Naive thymus-derived CD4-positive, alpha-beta T cell (primary cell): ENCODE measurements around the gene QPCT. TPM values are rescaled to one million over a fixed set of nuclear protein-coding genes. Genes with fewer than 3 reads are reported as not detected.
A peak's percentile ranks its signal among the peaks of the same experiment; 100 is the strongest.

Source experiments
- ATAC-seq: fragments of 150-1000 bp; cut with Tn5 transposase; 2 replicates; pipeline ENCODE4 v1.10.0; 2021; ENCODE audit warnings: mild to moderate bottlenecking, moderate library complexity
- CTCF ChIA-PET: fragments of 350-600 bp; sonication (Branson Sonifier 250); formaldehyde crosslinking; loops from one replicate; lab custom pipeline; 2021; ENCODE audit warnings: antibody characterized with exemption; lab: Charles Lee
- POLR2A ChIA-PET: fragments of 350-600 bp; sonication (Branson Sonifier 250); formaldehyde crosslinking; loops from one replicate; lab custom pipeline; 2021; ENCODE audit warnings: antibody characterized with exemption, inconsistent platforms; lab: Charles Lee
- DNase-seq, 9 donors: peaks; one replicate each; pipeline versions ENCODE4 v3.0.0 to v3.0.0-alpha.2; 2020 to 2022; ENCODE audit warnings: mixed read lengths in 1 of 9
- H3K27ac ChIP-seq: one replicate; pipeline ENCODE4 v1.7.0; 2013; ENCODE audit warnings: mild to moderate bottlenecking, low read depth, low read length, moderate library complexity
- H3K27me3 ChIP-seq, 2 donors: one replicate each; pipeline ENCODE4 v1.7.0; 2013; ENCODE audit warnings: low read length in 2 of 2, mild to moderate bottlenecking in 2 of 2, moderate library complexity in 2 of 2; ENCODE audit not compliant: control insufficient read depth in 2 of 2, insufficient read depth in 2 of 2
- H3K36me3 ChIP-seq, 3 experiments: 1 replicate in 2 of 3; 2 replicates in 1 of 3; pipeline ENCODE4 v1.7.0; 2013; ENCODE audit warnings: low read length in 3 of 3, mild to moderate bottlenecking in 3 of 3, moderate library complexity in 1 of 3; ENCODE audit not compliant: insufficient read depth in 3 of 3, control insufficient read depth in 2 of 3
- H3K4me1 ChIP-seq, 2 donors: one replicate each; pipeline ENCODE4 v1.7.0; 2013; ENCODE audit warnings: low read length in 2 of 2, mild to moderate bottlenecking in 2 of 2, moderate library complexity in 1 of 2; ENCODE audit not compliant: control insufficient read depth in 2 of 2, insufficient read depth in 2 of 2
- H3K4me3 ChIP-seq: 2 replicates; pipeline ENCODE4 v1.7.0; 2013; ENCODE audit warnings: mild to moderate bottlenecking, low read length
- H3K9me3 ChIP-seq, 3 experiments: 1 replicate in 2 of 3; 2 replicates in 1 of 3; pipeline ENCODE4 v1.7.0; 2013; ENCODE audit warnings: low read length in 3 of 3; ENCODE audit not compliant: control insufficient read depth in 2 of 3
- H3K27ac Mint-ChIP-seq, 9 donors: one replicate each; pipeline ENCODE4 v1.8.0; 2020 to 2022; ENCODE audit warnings: mixed read lengths in 9 of 9, mild to moderate bottlenecking in 8 of 9, moderate library complexity in 5 of 9, inconsistent platforms in 2 of 9
- H3K27me3 Mint-ChIP-seq, 5 donors: one replicate each; pipeline ENCODE4 v1.8.0; 2021 to 2022; ENCODE audit warnings: mixed read lengths in 5 of 5, mild to moderate bottlenecking in 1 of 5
- H3K36me3 Mint-ChIP-seq, 5 donors: one replicate each; pipeline ENCODE4 v1.8.0; 2020 to 2022; ENCODE audit warnings: mixed read lengths in 5 of 5, mild to moderate bottlenecking in 3 of 5, inconsistent platforms in 1 of 5
- H3K4me1 Mint-ChIP-seq, 7 donors: one replicate each; pipeline ENCODE4 v1.8.0; 2020 to 2022; ENCODE audit warnings: mixed read lengths in 7 of 7, mild to moderate bottlenecking in 3 of 7, inconsistent platforms in 1 of 7
- H3K4me3 Mint-ChIP-seq, 10 donors: one replicate each; pipeline ENCODE4 v1.8.0; 2020 to 2022; ENCODE audit warnings: mild to moderate bottlenecking in 10 of 10, mixed read lengths in 10 of 10, moderate library complexity in 6 of 10, inconsistent platforms in 2 of 10
- H3K9me3 Mint-ChIP-seq, 11 donors: one replicate each; pipeline ENCODE4 v1.8.0; 2020 to 2022; ENCODE audit warnings: mixed read lengths in 11 of 11, mild to moderate bottlenecking in 4 of 11, inconsistent platforms in 1 of 11, moderate library complexity in 1 of 11
- intact Hi-C, 2 donors: fragments of 100-400 bp; cut with micrococcal nuclease; formaldehyde crosslinking; loops; one replicate each; pipeline ENCODE4 v1.15.1; 2023
- polyA plus RNA-seq, 2 donors: library from polyadenylated mRNA; unstranded; fragments of 300-500 nt; fragmentation: Illumina TruSeq; gene quantifications; one replicate each; pipeline ENCODE4 v1.2.3, GENCODE V29; 2021
- total RNA-seq, 6 experiments: library from RNA in 5 of 6; stranded (reverse) in 5 of 6; gene quantifications; 1 replicate in 5 of 6; 2 replicates in 1 of 6; pipeline ENCODE4 v1.2.3 and lab custom pipeline; 2021 to 2026

Gene QPCT
- total and polyA plus RNA-seq, 7 experiments from 2014 or later, result 0.36 to 15.1 (median 0.70) TPM

GRCh38 chr2:37337620-37338280 lies 6.7 kb upstream of the QPCT start:
- Histone ChIP-seq H3K27me3 (no peaks in the 10 kb centered on the region), H3K36me3 (no peaks in the 10 kb centered on the region), H3K4me3 (no peak overlapping the region), H3K4me1 (no peaks in the 10 kb centered on the region), H3K9me3 (no peaks in the 10 kb centered on the region), H3K27ac (no peak overlapping the region)
- H3K4me3 Mint-ChIP-seq, result no peak overlapping the region
- peaks cover 0 to 73% (median 0%) of the 10 kb centered on the region in 5 donors for H3K27me3 Mint-ChIP-seq
- ATAC-seq (no peak), DNase-seq (no peak)
- H3K9me3 Mint-ChIP-seq, result no peaks in the 10 kb centered on the region
- no peak overlapping the region for H3K27ac Mint-ChIP-seq
- intact Hi-C loops, result no loop called here
- H3K4me1 Mint-ChIP-seq, result peaks cover 0 to 2% (median 0%) of the 10 kb centered on the region in 7 donors
- POLR2A ChIA-PET, result no interaction called here
- H3K36me3 Mint-ChIP-seq, result no peaks in the 10 kb centered on the region
- CTCF ChIA-PET, result no interaction called here

- H3K4me3 ChIP-seq, result no peak overlapping the region
- H3K36me3 ChIP-seq, result no peaks in the 10 kb centered on the region
- no peak overlapping the region for H3K27ac ChIP-seq
- no peak for DNase-seq
- H3K36me3 Mint-ChIP-seq, result no peaks in the 10 kb centered on the region
- ATAC-seq, result no peak
- intact Hi-C loops, result no loop called here
- ChIA-PET POLR2A (interaction anchor here (0.8 kb wide), 1 partner anchor 9 kb away, joined by 3 read pairs; no protein-coding TSS in a partner anchor), CTCF (interaction anchor here (0.6 to 1.1 kb wide), 2 partner anchors 9 to 27 kb away, joined by 3 read pairs; no protein-coding TSS in a partner anchor)
- H3K4me1 ChIP-seq, result no peaks in the 10 kb centered on the region
- H3K27me3 ChIP-seq, result no peaks in the 10 kb centered on the region
- H3K4me3 Mint-ChIP-seq, result no peak overlapping the region
- H3K27ac Mint-ChIP-seq, result no peak overlapping the region
- no peaks in the 10 kb centered on the region for H3K9me3 ChIP-seq
- H3K4me1 Mint-ChIP-seq, result peaks cover 2 to 5% (median 3%) of the 10 kb centered on the region in 7 donors
- H3K9me3 Mint-ChIP-seq, result no peaks in the 10 kb centered on the region
- H3K27me3 Mint-ChIP-seq, result peaks cover 0 to 72% (median 2%) of the 10 kb centered on the region in 5 donors
These were observed 5.5 kb upstream of the QPCT start for GRCh38 chr2:37338933-37339332.

GRCh38 chr2:37340637-37341036 lies 3.8 kb upstream of the QPCT start:
- POLR2A ChIA-PET, result no interaction called here
- no peak overlapping the region for H3K27ac Mint-ChIP-seq

GRCh38 chr2:37342591-37343220 lies 1.7 kb upstream of the QPCT start:
- CTCF ChIA-PET, result no interaction called here
- Histone ChIP-seq H3K27ac (no peak overlapping the region), H3K4me3 (no peak overlapping the region), H3K36me3 (no peaks in the 10 kb centered on the region), H3K4me1 (peaks cover 4 to 6% of the 10 kb centered on the region in 2 donors), H3K27me3 (no peaks in the 10 kb centered on the region), H3K9me3 (no peaks in the 10 kb centered on the region)
- H3K4me1 Mint-ChIP-seq, result peaks cover 4 to 17% (median 10%) of the 10 kb centered on the region in 7 donors
- no peak overlapping the region for H3K27ac Mint-ChIP-seq
- H3K27me3 Mint-ChIP-seq, result peaks cover 0 to 82% (median 6%) of the 10 kb centered on the region in 5 donors
- ATAC-seq, result no peak
- H3K9me3 Mint-ChIP-seq, result no peaks in the 10 kb centered on the region
- no peak overlapping the region for H3K4me3 Mint-ChIP-seq
- DNase-seq, result no peak
- intact Hi-C loops, result loop anchor here in 1 of 2 donors (5.0 kb wide), 1 partner anchor 50 kb away; no protein-coding TSS in a partner anchor
- POLR2A ChIA-PET, result interaction anchor here (0.6 kb wide), 2 partner anchors 64 to 1390 kb away, joined by 3 read pairs; no protein-coding TSS in a partner anchor
- H3K36me3 Mint-ChIP-seq, result no peaks in the 10 kb centered on the region

More at GRCh38 chr2:37340637-37341036, 3.8 kb upstream of the QPCT start:
- Histone ChIP-seq H3K36me3 (no peaks in the 10 kb centered on the region), H3K9me3 (no peaks in the 10 kb centered on the region), H3K4me1 (peaks cover 4 to 6% of the 10 kb centered on the region in 2 donors), H3K27ac (no peak overlapping the region), H3K4me3 (no peak overlapping the region), H3K27me3 (no peaks in the 10 kb centered on the region)
- no peak for DNase-seq
- CTCF ChIA-PET, result interaction anchor here (0.7 to 1.0 kb wide), 2 partner anchors 10 to 55 kb away, joined by 4 read pairs; no protein-coding TSS in a partner anchor
- Mint-ChIP-seq H3K4me1 (peaks cover 4 to 15% (median 10%) of the 10 kb centered on the region in 7 donors), H3K27me3 (peaks cover 0 to 77% (median 0%) of the 10 kb centered on the region in 5 donors), H3K9me3 (no peaks in the 10 kb centered on the region), H3K36me3 (no peaks in the 10 kb centered on the region), H3K4me3 (no peak overlapping the region)
- intact Hi-C loops, result loop anchor here in 1 of 2 donors (5.0 kb wide), 1 partner anchor 52 kb away; no protein-coding TSS in a partner anchor
- no peak for ATAC-seq

- CTCF ChIA-PET, result no interaction called here
These were observed 644 bp upstream of the QPCT start for GRCh38 chr2:37343537-37344434.

GRCh38 chr2:37348155-37348554 lies 3.7 kb downstream of the QPCT start:
- Mint-ChIP-seq H3K27ac (no peak overlapping the region), H3K27me3 (peaks cover 9 to 70% (median 22%) of the 10 kb centered on the region in 5 donors), H3K4me1 (peaks cover 4 to 17% (median 10%) of the 10 kb centered on the region in 7 donors), H3K36me3 (peaks cover 0 to 3% (median 0%) of the 10 kb centered on the region in 5 donors), H3K4me3 (no peak overlapping the region), H3K9me3 (no peaks in the 10 kb centered on the region)
- Histone ChIP-seq H3K27me3 (no peaks in the 10 kb centered on the region), H3K4me1 (peaks cover 4 to 6% of the 10 kb centered on the region in 2 donors), H3K9me3 (no peaks in the 10 kb centered on the region), H3K27ac (no peak overlapping the region), H3K4me3 (no peak overlapping the region), H3K36me3 (no peaks in the 10 kb centered on the region)
- no peak for ATAC-seq
- intact Hi-C loops, result no loop called here
- DNase-seq, result no peak
- ChIA-PET POLR2A (no interaction called here), CTCF (no interaction called here)

More at GRCh38 chr2:37343537-37344434, 644 bp upstream of the QPCT start:
- Histone ChIP-seq H3K27me3 (no peaks in the 10 kb centered on the region), H3K4me3 (no peak overlapping the region), H3K9me3 (no peaks in the 10 kb centered on the region), H3K36me3 (no peaks in the 10 kb centered on the region), H3K4me1 (peaks cover 4 to 6% of the 10 kb centered on the region in 2 donors), H3K27ac (no peak overlapping the region)
- Mint-ChIP-seq H3K4me3 (peak overlapping the region; percentile 78 to 89 (median 86)), H3K9me3 (no peaks in the 10 kb centered on the region), H3K27me3 (peaks cover 0 to 83% (median 11%) of the 10 kb centered on the region in 5 donors), H3K27ac (peak overlapping the region in 5 of 9 donors; percentile 9 to 68 (median 51)), H3K36me3 (no peaks in the 10 kb centered on the region), H3K4me1 (peaks cover 4 to 17% (median 10%) of the 10 kb centered on the region in 7 donors)
- ATAC-seq (no peak), DNase-seq (no peak)
- intact Hi-C loops, result loop anchor here (1.0 to 5.0 kb wide), 3 partner anchors 18 to 49 kb away; no protein-coding TSS in a partner anchor
- POLR2A ChIA-PET, result interaction anchor here (0.6 kb wide), 2 partner anchors 32 to 1389 kb away, joined by 3 read pairs; no protein-coding TSS in a partner anchor
